H1 (cell line): ENCODE measurements around the gene LIFR. TPM values are rescaled to one million over a fixed set of nuclear protein-coding genes. Genes with fewer than 3 reads are reported as not detected.

ENCODE experiments used
- CTCF ChIA-PET: fragments of 300-600 bp; sonication (Branson Sonifier 250); formaldehyde crosslinking; loops from one replicate; lab custom pipeline; 2021; ENCODE audit not compliant: partially characterized antibody; lab: Charles Lee
- POLR2A ChIA-PET: fragments of 300-600 bp; sonication (Branson Sonifier 250); formaldehyde crosslinking; loops from one replicate; lab custom pipeline; 2021; ENCODE audit warnings: inconsistent platforms; ENCODE audit not compliant: partially characterized antibody; lab: Charles Lee
- DNase-seq, 2 experiments: peaks; one replicate each; pipeline versions ENCODE4 v3.0.0 to v3.0.0-alpha.2; 2010 to 2022; ENCODE audit warnings: low spot score in 2 of 2, low read depth in 1 of 2, mixed read lengths in 1 of 2
- FAIRE-seq: peaks from 2 replicates; lab custom pipeline; 2011; peaks lifted over from hg19 to GRCh38; lab: Jason Lieb, UNC
- H2AFZ ChIP-seq: 2 replicates; pipeline ENCODE4 v1.8.1; 2012; ENCODE audit warnings: low read length, inconsistent platforms
- H2AK5ac ChIP-seq: 2 replicates; pipeline ENCODE4 v1.6.1; 2013; ENCODE audit warnings: low read depth, low read length
- H2BK120ac ChIP-seq: replicated peaks from 2 replicates; pipeline ENCODE3; 2013; ENCODE audit warnings: low read depth, low read length, inconsistent platforms
- H2BK12ac ChIP-seq: 2 replicates; pipeline ENCODE4 v1.6.1; 2013; ENCODE audit warnings: low read depth, low read length
- H2BK15ac ChIP-seq: 2 replicates; pipeline ENCODE4 v1.6.1; 2013; ENCODE audit warnings: low read length
- H2BK20ac ChIP-seq: 2 replicates; pipeline ENCODE4 v1.6.1; 2013; ENCODE audit warnings: low read length
- H2BK5ac ChIP-seq: 2 replicates; pipeline ENCODE4 v1.6.1; 2013; ENCODE audit warnings: low read depth, low read length
- H3K14ac ChIP-seq: 2 replicates; pipeline ENCODE4 v1.6.1; 2013; ENCODE audit warnings: inconsistent platforms; ENCODE audit not compliant: insufficient read length
- H3K18ac ChIP-seq: 2 replicates; pipeline ENCODE4 v1.6.1; 2013; ENCODE audit warnings: low read length; ENCODE audit errors: extremely low read depth
- H3K23ac ChIP-seq: 2 replicates; pipeline ENCODE4 v1.6.1; 2013; ENCODE audit warnings: inconsistent platforms; ENCODE audit not compliant: insufficient read length
- H3K23me2 ChIP-seq: 2 replicates; pipeline ENCODE4 v1.6.1; 2013; ENCODE audit warnings: low read depth, low read length
- H3K27ac ChIP-seq: 2 replicates; pipeline ENCODE4 v1.6.1; 2011; ENCODE audit warnings: low read depth, low read length, inconsistent platforms
- H3K27me3 ChIP-seq, 4 experiments: replicated peaks in 1 of 4; 1 replicate in 1 of 4; 2 replicates in 3 of 4; pipeline versions ENCODE4 v1.6.1 to v1.8.1; 2011 to 2013; ENCODE audit warnings: low read length in 3 of 4, mild to moderate bottlenecking in 3 of 4, inconsistent platforms in 2 of 4, mixed read lengths in 2 of 4, moderate library complexity in 1 of 4; ENCODE audit not compliant: control insufficient read depth in 3 of 4, insufficient read depth in 3 of 4; ENCODE audit errors: extremely low read depth in 1 of 4
- H3K36me3 ChIP-seq, 4 experiments: 2 replicates each; pipeline versions ENCODE4 v1.6.1 to v1.8.1; 2011 to 2013; ENCODE audit warnings: mild to moderate bottlenecking in 4 of 4, low read length in 3 of 4, moderate library complexity in 2 of 4, control low read depth in 1 of 4, inconsistent platforms in 1 of 4; ENCODE audit not compliant: insufficient read depth in 4 of 4, control insufficient read depth in 2 of 4
- H3K4ac ChIP-seq: replicated peaks from 2 replicates; pipeline ENCODE3; 2013; ENCODE audit warnings: low read length, low read depth, mixed read lengths, inconsistent platforms; ENCODE audit not compliant: insufficient read length
- H3K4me1 ChIP-seq, 4 experiments: replicated peaks in 1 of 4; 1 replicate in 1 of 4; 2 replicates in 3 of 4; pipeline versions ENCODE4 v1.6.1 to v1.8.1; 2011 to 2013; ENCODE audit warnings: low read length in 3 of 4, inconsistent platforms in 2 of 4, mixed read lengths in 1 of 4; ENCODE audit not compliant: insufficient read depth in 4 of 4, control insufficient read depth in 3 of 4
- H3K4me2 ChIP-seq, 2 experiments: 2 replicates each; pipeline versions ENCODE4 v1.6.1 to v1.8.1; 2011 to 2013; ENCODE audit warnings: low read depth in 2 of 2, low read length in 2 of 2, control low read depth in 1 of 2, inconsistent platforms in 1 of 2, mild to moderate bottlenecking in 1 of 2; ENCODE audit not compliant: insufficient read depth in 1 of 2
- H3K4me3 ChIP-seq, 4 experiments: fragments of 200-600, 300-600 bp in 1 of 4; sonication (generic), shearing (Covaris generic), sonication (Bioruptor Twin) in 1 of 4; 2 replicates each; pipeline versions ENCODE4 v1.5.1 to v1.8.1; 2011 to 2016; ENCODE audit warnings: low read length in 4 of 4, low read depth in 3 of 4, control low read depth in 2 of 4, inconsistent platforms in 2 of 4, mild to moderate bottlenecking in 2 of 4, mixed read lengths in 1 of 4, moderate library complexity in 1 of 4; ENCODE audit not compliant: insufficient read depth in 2 of 4; ENCODE audit errors: extremely low read depth in 1 of 4
- H3K56ac ChIP-seq: replicated peaks from 2 replicates; pipeline ENCODE3; 2013; ENCODE audit warnings: low read depth, mild to moderate bottlenecking, mixed read lengths, low read length, inconsistent platforms; ENCODE audit not compliant: insufficient read length
- H3K79me1 ChIP-seq: 2 replicates; pipeline ENCODE4 v1.6.1; 2013; ENCODE audit warnings: low read depth, low read length, control low read depth
- H3K79me2 ChIP-seq, 2 experiments: 2 replicates each; pipeline versions ENCODE4 v1.6.1 to v1.8.1; 2012 to 2013; ENCODE audit warnings: low read length in 2 of 2, mild to moderate bottlenecking in 2 of 2, inconsistent platforms in 1 of 2; ENCODE audit not compliant: insufficient read depth in 2 of 2, control insufficient read depth in 1 of 2
- H3K9ac ChIP-seq, 4 experiments: replicated peaks in 1 of 4; 1 replicate in 1 of 4; 2 replicates in 3 of 4; pipeline versions ENCODE4 v1.6.1 to v1.8.1; 2011 to 2013; ENCODE audit warnings: low read depth in 3 of 4, low read length in 3 of 4, control low read depth in 2 of 4, mild to moderate bottlenecking in 2 of 4, moderate library complexity in 2 of 4, inconsistent platforms in 1 of 4; ENCODE audit errors: extremely low read depth in 1 of 4
- H3K9me3 ChIP-seq, 2 experiments: 2 replicates each; pipeline versions ENCODE4 v1.6.1 to v1.8.1; 2012 to 2013; ENCODE audit warnings: mild to moderate bottlenecking in 2 of 2, moderate library complexity in 2 of 2, control low read depth in 1 of 2, inconsistent platforms in 1 of 2, low read depth in 1 of 2, low read length in 1 of 2, mixed read lengths in 1 of 2; ENCODE audit not compliant: insufficient read depth in 2 of 2
- H4K20me1 ChIP-seq, 2 experiments: replicated peaks in 1 of 2; 2 replicates each; pipeline versions ENCODE3 to v1.8.1; 2011 to 2013; ENCODE audit warnings: inconsistent platforms in 2 of 2, low read length in 2 of 2, mild to moderate bottlenecking in 1 of 2; ENCODE audit not compliant: insufficient read depth in 2 of 2, control insufficient read depth in 1 of 2
- H4K5ac ChIP-seq: 2 replicates; pipeline ENCODE4 v1.6.1; 2013; ENCODE audit warnings: low read length, low read depth, mixed read lengths, inconsistent platforms; ENCODE audit not compliant: insufficient read length
- H4K8ac ChIP-seq: 2 replicates; pipeline ENCODE4 v1.8.0; 2013; ENCODE audit warnings: mild to moderate bottlenecking, moderate library complexity, low read length, inconsistent platforms; ENCODE audit not compliant: insufficient read depth; ENCODE audit errors: extremely low read depth
- H4K91ac ChIP-seq: replicated peaks from 2 replicates; pipeline ENCODE3; 2013; ENCODE audit warnings: low read length, mixed read lengths, inconsistent platforms; ENCODE audit not compliant: insufficient read length
- EP300 ChIP-seq, 2 experiments: IDR thresholded peaks; 1 replicate in 1 of 2; 2 replicates in 1 of 2; pipeline ENCODE4 v1.6.1; 2011 to 2012; ENCODE audit warnings: low read depth in 2 of 2, low read length in 2 of 2, mild to moderate bottlenecking in 2 of 2, borderline replicate concordance in 1 of 2, inconsistent platforms in 1 of 2, moderate library complexity in 1 of 2
- GABPA ChIP-seq: IDR thresholded peaks from 2 replicates; pipeline ENCODE4 v1.6.1; 2011; ENCODE audit warnings: mild to moderate bottlenecking, low read length, moderate library complexity, borderline replicate concordance; ENCODE audit not compliant: insufficient read depth
- GTF2F1 ChIP-seq: IDR thresholded peaks from 2 replicates; pipeline ENCODE4 v1.6.1; 2012; ENCODE audit warnings: low read depth, low read length, improper control_type of control experiment, borderline replicate concordance
- HDAC2 ChIP-seq, 2 experiments: fragments of 300-600 bp in 1 of 2; sonication (generic) in 1 of 2; IDR thresholded peaks; 2 replicates each; pipeline ENCODE4 v1.6.1; 2011 to 2012; ENCODE audit warnings: low read depth in 2 of 2, low read length in 2 of 2, mild to moderate bottlenecking in 2 of 2, moderate library complexity in 2 of 2, borderline replicate concordance in 1 of 2, inconsistent platforms in 1 of 2
- MAX ChIP-seq: IDR thresholded peaks from 2 replicates; pipeline ENCODE4 v1.6.1; 2012; ENCODE audit warnings: inconsistent platforms
- NRF1 ChIP-seq: IDR thresholded peaks from 2 replicates; pipeline ENCODE4 v1.6.1; 2011; ENCODE audit warnings: mild to moderate bottlenecking, low read depth, low read length, improper control_type of control experiment
- POLR2AphosphoS5 ChIP-seq: IDR thresholded peaks from 2 replicates; pipeline ENCODE4 v1.6.1; 2011; ENCODE audit warnings: low read depth, low read length
- RBBP5 ChIP-seq: IDR thresholded peaks from 2 replicates; pipeline ENCODE4 v1.7.1; 2012; ENCODE audit warnings: low read depth, mild to moderate bottlenecking, inconsistent platforms, low read length, moderate library complexity, borderline replicate concordance
- SIN3A ChIP-seq, 2 experiments: IDR thresholded peaks in 1 of 2; conservative IDR thresholded peaks in 1 of 2; 2 replicates each; pipeline ENCODE4 v1.6.1; 2011 to 2012; ENCODE audit warnings: low read length in 2 of 2, improper control_type of control experiment in 1 of 2, low read depth in 1 of 2, mild to moderate bottlenecking in 1 of 2
- SP1 ChIP-seq: IDR thresholded peaks from 2 replicates; pipeline ENCODE4 v1.6.1; 2011; ENCODE audit warnings: low read depth, low read length
- SP2 ChIP-seq: IDR thresholded peaks from 2 replicates; pipeline ENCODE4 v1.6.1; 2012; ENCODE audit warnings: mild to moderate bottlenecking, low read length, inconsistent platforms
- SRF ChIP-seq: IDR thresholded peaks from 2 replicates; pipeline ENCODE4 v1.6.1; 2011; ENCODE audit warnings: mild to moderate bottlenecking, low read depth, low read length, moderate library complexity
- YY1 ChIP-seq: IDR thresholded peaks from 2 replicates; pipeline ENCODE4 v1.6.1; 2011; ENCODE audit warnings: low read depth, mild to moderate bottlenecking, low read length
- ZNF274 ChIP-seq: IDR thresholded peaks from 2 replicates; pipeline ENCODE4 v1.7.0; 2012; ENCODE audit warnings: low read length, borderline replicate concordance; ENCODE audit errors: extremely low read depth
- WGBS, 2 experiments: shearing (Covaris generic) in 1 of 2; methylation state at CpG; one replicate each; pipeline versions ENCODE4 v1.1.6 to v1.1.7; 2013 to 2015; ENCODE audit warnings: low lambda C conversion rate in 2 of 2, mixed read lengths in 2 of 2, inconsistent platforms in 1 of 2, low coverage in 1 of 2, missing lambda C conversion rate in 1 of 2; ENCODE audit not compliant: insufficient replicate concordance in 2 of 2, insufficient coverage in 1 of 2, insufficient read length in 1 of 2; ENCODE audit errors: extremely low coverage in 1 of 2, missing lambda C conversion rate in 1 of 2; 5-methylcytosine and 5-hydroxymethylcytosine counted together
- polyA plus RNA-seq, 7 experiments: library from polyadenylated mRNA; depleted of rRNA in 3 of 7; stranded (reverse) in 5 of 7; unstranded in 2 of 7; fragments of >200 nt in 5 of 7; fragments of 200-250 nt in 2 of 7; gene quantifications; 1 replicate in 5 of 7; 2 replicates in 1 of 7; 4 replicates in 1 of 7; pipeline versions ENCODE4 v1.2.1 to v1.2.3, GENCODE V29; 2011 to 2013; ENCODE audit warnings: missing spikeins in 2 of 7, mixed read lengths in 2 of 7
- total RNA-seq: library from RNA; stranded (reverse); fragmentation: NEBNext Ultra II Directional; extraction: Animal tissue kit (Norgen Biotek cat#: 25700); gene quantifications from 2 replicates; pipeline ENCODE4 v1.2.1, GENCODE V29; 2021

LIFR gene
- total and polyA plus RNA-seq, 2 of the 8 experiments (the other 6 are each of a cell fraction or from before 2014, with no cell fraction given), result 2.0 to 18.9 TPM

DNA sequence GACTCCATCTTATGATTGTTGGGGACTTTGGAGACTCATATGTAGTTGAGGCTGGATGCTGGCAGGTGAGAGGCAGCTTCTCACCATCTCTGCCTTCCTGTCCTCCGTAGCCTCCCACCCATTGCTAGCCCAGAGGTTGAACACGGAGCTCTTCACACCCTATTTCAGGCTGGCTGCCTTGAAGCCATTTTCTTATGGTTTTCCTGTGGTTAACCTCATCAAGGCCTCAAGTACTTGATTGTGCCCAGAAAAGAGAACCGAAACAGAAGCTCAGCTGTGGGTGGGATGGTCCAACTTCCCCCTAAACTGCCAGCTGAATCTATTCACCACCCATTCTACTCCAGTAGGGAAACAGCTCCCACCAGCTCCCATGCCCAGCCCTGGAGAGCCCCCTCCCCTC is 102.9 kb downstream of the LIFR start:
- no peak for FAIRE-seq
- no peak for TF ChIP-seq YY1
- no peak for TF ChIP-seq GABPA
- no peak for TF ChIP-seq SIN3A (conservative IDR thresholded peaks at IDR 0.05 in 1 of 2, IDR thresholded peaks at IDR 0.05 in 1 of 2; ENCODE audit: low read depth in 1 of 2, low read length in 2 of 2)
- TF ChIP-seq SP2, result no peak
- no peak for TF ChIP-seq RBBP5
- TF ChIP-seq SRF, result no peak
- TF ChIP-seq GTF2F1, result no peak
- no peak for TF ChIP-seq SP1
- TF ChIP-seq EP300 (IDR thresholded peaks at IDR 0.05; ENCODE audit: borderline replicate concordance in 1 of 2, low read depth in 2 of 2, low read length in 2 of 2), result no peak
- no peak for TF ChIP-seq HDAC2 (IDR thresholded peaks at IDR 0.05; ENCODE audit: borderline replicate concordance in 1 of 2, low read depth in 2 of 2, low read length in 2 of 2)
- no peak for TF ChIP-seq MAX
- no peak for TF ChIP-seq ZNF274
- TF ChIP-seq NRF1, result no peak
- no peak for TF ChIP-seq POLR2AphosphoS5

More for the DNA sequence above, 102.9 kb downstream of the LIFR start:
- WGBS, 2 experiments, result 92% methylated on average over 3 of the region's 3 CpGs; no CpG with 5 or more reads in 1 of the 2 experiments
- Histone ChIP-seq H3K9me3 (no peaks in the 10 kb centered on the region), H4K91ac (no peak overlapping the region), H3K4me2 (no peak overlapping the region), H2BK5ac (no peak overlapping the region), H3K56ac (no peak overlapping the region), H3K14ac (no peak overlapping the region), H3K9ac (no peak overlapping the region), H3K4me1 (no peaks in the 10 kb centered on the region), H2BK12ac (no peak overlapping the region), H2AFZ (no peak overlapping the region), H2BK120ac (no peak overlapping the region), H3K18ac (no peak overlapping the region), H3K27me3 (no peaks in the 10 kb centered on the region), H3K23ac (no peak overlapping the region), H2AK5ac (no peak overlapping the region), H4K5ac (no peak overlapping the region), H4K20me1 (no peaks in the 10 kb centered on the region), H3K4ac (no peak overlapping the region), H2BK15ac (no peak overlapping the region), H3K4me3 (no peak overlapping the region), H4K8ac (no peak overlapping the region), H2BK20ac (no peak overlapping the region), H3K79me2 (no peaks in the 10 kb centered on the region), H3K36me3 (no peaks in the 10 kb centered on the region), H3K27ac (no peak overlapping the region), H3K79me1 (no peaks in the 10 kb centered on the region), H3K23me2 (peaks cover 1% of the 10 kb centered on the region; the same call in 1 of the 2 replicates)
- POLR2A ChIA-PET, result no interaction called here
- DNase-seq, result no peak
- CTCF ChIA-PET, result interaction anchor here (0.7 to 2.3 kb wide), 11 partner anchors 11 to 634 kb away, joined by 3 to 14 read pairs (median 3); no protein-coding TSS in a partner anchor
